Measurements from ENCODE around the gene SND1.

Gene SND1

GRCh38 chr7:128093614-128094570, 441.9 kb downstream of the SND1 start:
- H2BK15ac ChIP-seq (ENCODE audit: low read depth, poor library complexity, severe bottlenecking): no peak overlapping the region
- no peak overlapping the region for H3K4me2 ChIP-seq (ENCODE audit: low read length, poor library complexity, severe bottlenecking)
- peaks cover 19% of the 10 kb centered on the region for H3K79me1 ChIP-seq (replicated peaks; ENCODE audit: low read length, poor library complexity, severe bottlenecking)
- no peak overlapping the region for H4K8ac ChIP-seq (ENCODE audit: low read length)
- peaks cover 79 to 82% of the 10 kb centered on the region in 2 experiments for H3K36me3 ChIP-seq (ENCODE audit: control insufficient read depth in 1 of 2, insufficient read depth in 2 of 2, low read depth in 1 of 2, low read length in 2 of 2)
- 95% methylated on average over 14 of the region's 14 CpGs for WGBS
- no peak overlapping the region for H3K4me3 ChIP-seq (ENCODE audit: insufficient read depth in 1 of 2, low read depth in 1 of 2, low read length in 2 of 2)
- no peak overlapping the region for H3K27ac ChIP-seq (ENCODE audit: low read length, poor library complexity, severe bottlenecking)
- H3K23ac ChIP-seq (ENCODE audit: low read length in 2 of 2): no peak overlapping the region
- H3K14ac ChIP-seq (ENCODE audit: low read length in 2 of 2): no peak overlapping the region
- DNase-seq: no peak
- no peaks in the 10 kb centered on the region for H3K27me3 ChIP-seq (ENCODE audit: control insufficient read depth in 1 of 2, insufficient read depth in 1 of 2, low read length in 2 of 2)
- H2BK5ac ChIP-seq (ENCODE audit: low read depth, low read length, poor library complexity, severe bottlenecking): no peak overlapping the region
- no peak overlapping the region for H3K18ac ChIP-seq (ENCODE audit: low read depth in 1 of 2, low read length in 2 of 2)
- H4K91ac ChIP-seq (ENCODE audit: low read length): no peak overlapping the region
- no peak overlapping the region for H3K9ac ChIP-seq (ENCODE audit: low read length)
- H3K9me3 ChIP-seq (ENCODE audit: control insufficient read depth, low read length): no peaks in the 10 kb centered on the region
- H3K4me1 ChIP-seq (ENCODE audit: control insufficient read depth, insufficient read depth, low read depth, low read length): peaks cover 16% of the 10 kb centered on the region
- H2AFZ ChIP-seq (ENCODE audit: low read depth, low read length): no peak overlapping the region
- no peak overlapping the region for H2BK120ac ChIP-seq (ENCODE audit: low read depth, low read length)
- H2AK5ac ChIP-seq (ENCODE audit: low read length, severe bottlenecking): no peak overlapping the region
- no peak overlapping the region for H3K4ac ChIP-seq (ENCODE audit: low read depth in 1 of 2, low read length in 2 of 2)
- H2BK12ac ChIP-seq (ENCODE audit: low read length in 2 of 2): no peak overlapping the region

- Histone ChIP-seq H2BK120ac (ENCODE audit: low read depth, low read length) (no peak overlapping the region), H3K27me3 (ENCODE audit: control insufficient read depth in 1 of 2, insufficient read depth in 1 of 2, low read length in 2 of 2) (no peaks in the 10 kb centered on the region), H2AFZ (ENCODE audit: low read depth, low read length) (no peak overlapping the region), H3K4ac (ENCODE audit: low read depth in 1 of 2, low read length in 2 of 2) (no peak overlapping the region), H3K9me3 (ENCODE audit: control insufficient read depth, low read length) (no peaks in the 10 kb centered on the region), H2BK15ac (ENCODE audit: low read depth, poor library complexity, severe bottlenecking) (no peak overlapping the region), H4K91ac (ENCODE audit: low read length) (no peak overlapping the region), H3K9ac (ENCODE audit: low read length) (no peak overlapping the region), H2BK5ac (ENCODE audit: low read depth, low read length, poor library complexity, severe bottlenecking) (no peak overlapping the region), H3K4me1 (ENCODE audit: control insufficient read depth, insufficient read depth, low read depth, low read length) (peaks cover 16% of the 10 kb centered on the region), H3K14ac (ENCODE audit: low read length in 2 of 2) (no peak overlapping the region), H3K4me2 (ENCODE audit: low read length, poor library complexity, severe bottlenecking) (no peak overlapping the region), H3K79me1 (replicated peaks; ENCODE audit: low read length, poor library complexity, severe bottlenecking) (peaks cover 19% of the 10 kb centered on the region), H4K8ac (ENCODE audit: low read length) (no peak overlapping the region), H3K27ac (ENCODE audit: low read length, poor library complexity, severe bottlenecking) (no peak overlapping the region), H2AK5ac (ENCODE audit: low read length, severe bottlenecking) (no peak overlapping the region), H3K23ac (ENCODE audit: low read length in 2 of 2) (no peak overlapping the region), H3K36me3 (ENCODE audit: control insufficient read depth in 1 of 2, insufficient read depth in 2 of 2, low read depth in 1 of 2, low read length in 2 of 2) (peaks cover 75 to 81% of the 10 kb centered on the region in 2 experiments), H2BK12ac (ENCODE audit: low read length in 2 of 2) (no peak overlapping the region), H3K18ac (ENCODE audit: low read depth in 1 of 2, low read length in 2 of 2) (no peak overlapping the region), H3K4me3 (ENCODE audit: insufficient read depth in 1 of 2, low read depth in 1 of 2, low read length in 2 of 2) (no peak overlapping the region)
- 94% methylated on average over 8 of the region's 8 CpGs for WGBS
- no peak for DNase-seq
Measured at GRCh38 chr7:128094686-128095085, 442.7 kb downstream of the SND1 start.

- Histone ChIP-seq H4K8ac (ENCODE audit: low read length) (no peak overlapping the region), H3K9ac (ENCODE audit: low read length) (no peak overlapping the region)
Measured at GRCh38 chr7:128097211-128097731, 445.3 kb downstream of the SND1 start.

GRCh38 chr7:128098629-128099028, 446.6 kb downstream of the SND1 start:
- H2AK5ac ChIP-seq (ENCODE audit: low read length, severe bottlenecking): no peak overlapping the region
- H3K4me1 ChIP-seq (ENCODE audit: control insufficient read depth, insufficient read depth, low read depth, low read length): peaks cover 11% of the 10 kb centered on the region
- no peak overlapping the region for H3K4me2 ChIP-seq (ENCODE audit: low read length, poor library complexity, severe bottlenecking)
- H3K18ac ChIP-seq (ENCODE audit: low read depth in 1 of 2, low read length in 2 of 2): no peak overlapping the region
- H3K9ac ChIP-seq (ENCODE audit: low read length): no peak overlapping the region
- H3K4me3 ChIP-seq (ENCODE audit: insufficient read depth in 1 of 2, low read depth in 1 of 2, low read length in 2 of 2): no peak overlapping the region
- peaks cover 14% of the 10 kb centered on the region for H3K79me1 ChIP-seq (replicated peaks; ENCODE audit: low read length, poor library complexity, severe bottlenecking)
- H2BK15ac ChIP-seq (ENCODE audit: low read depth, poor library complexity, severe bottlenecking): no peak overlapping the region
- H3K27me3 ChIP-seq (ENCODE audit: control insufficient read depth in 1 of 2, insufficient read depth in 1 of 2, low read length in 2 of 2): no peaks in the 10 kb centered on the region
- no peak overlapping the region for H4K91ac ChIP-seq (ENCODE audit: low read length)
- 98% methylated on average over 5 of the region's 5 CpGs for WGBS
- H4K8ac ChIP-seq (ENCODE audit: low read length): no peak overlapping the region
- no peaks in the 10 kb centered on the region for H3K9me3 ChIP-seq (ENCODE audit: control insufficient read depth, low read length)
- no peak overlapping the region for H2AFZ ChIP-seq (ENCODE audit: low read depth, low read length)
- H3K36me3 ChIP-seq (ENCODE audit: control insufficient read depth in 1 of 2, insufficient read depth in 2 of 2, low read depth in 1 of 2, low read length in 2 of 2): peaks cover 35 to 44% of the 10 kb centered on the region in 2 experiments
- no peak overlapping the region for H3K4ac ChIP-seq (ENCODE audit: low read depth in 1 of 2, low read length in 2 of 2)
- H2BK12ac ChIP-seq (ENCODE audit: low read length in 2 of 2): no peak overlapping the region
- H3K27ac ChIP-seq (ENCODE audit: low read length, poor library complexity, severe bottlenecking): no peak overlapping the region
- no peak overlapping the region for H3K23ac ChIP-seq (ENCODE audit: low read length in 2 of 2)
- no peak overlapping the region for H2BK5ac ChIP-seq (ENCODE audit: low read depth, low read length, poor library complexity, severe bottlenecking)
- DNase-seq: no peak
- H2BK120ac ChIP-seq (ENCODE audit: low read depth, low read length): no peak overlapping the region
- no peak overlapping the region for H3K14ac ChIP-seq (ENCODE audit: low read length in 2 of 2)

More at GRCh38 chr7:128097211-128097731, 445.3 kb downstream of the SND1 start:
- Histone ChIP-seq H3K18ac (ENCODE audit: low read depth in 1 of 2, low read length in 2 of 2) (no peak overlapping the region), H3K36me3 (ENCODE audit: control insufficient read depth in 1 of 2, insufficient read depth in 2 of 2, low read depth in 1 of 2, low read length in 2 of 2) (peaks cover 49 to 58% of the 10 kb centered on the region in 2 experiments), H2BK5ac (ENCODE audit: low read depth, low read length, poor library complexity, severe bottlenecking) (no peak overlapping the region), H3K79me1 (replicated peaks; ENCODE audit: low read length, poor library complexity, severe bottlenecking) (peaks cover 14% of the 10 kb centered on the region), H3K23ac (ENCODE audit: low read length in 2 of 2) (no peak overlapping the region), H3K4me1 (ENCODE audit: control insufficient read depth, insufficient read depth, low read depth, low read length) (peaks cover 18% of the 10 kb centered on the region), H3K4me2 (ENCODE audit: low read length, poor library complexity, severe bottlenecking) (no peak overlapping the region), H2AK5ac (ENCODE audit: low read length, severe bottlenecking) (no peak overlapping the region), H4K91ac (ENCODE audit: low read length) (no peak overlapping the region), H3K9me3 (ENCODE audit: control insufficient read depth, low read length) (no peaks in the 10 kb centered on the region), H2AFZ (ENCODE audit: low read depth, low read length) (no peak overlapping the region), H3K4me3 (ENCODE audit: insufficient read depth in 1 of 2, low read depth in 1 of 2, low read length in 2 of 2) (no peak overlapping the region), H2BK120ac (ENCODE audit: low read depth, low read length) (no peak overlapping the region), H3K27me3 (ENCODE audit: control insufficient read depth in 1 of 2, insufficient read depth in 1 of 2, low read length in 2 of 2) (no peaks in the 10 kb centered on the region), H2BK15ac (ENCODE audit: low read depth, poor library complexity, severe bottlenecking) (no peak overlapping the region), H3K14ac (ENCODE audit: low read length in 2 of 2) (no peak overlapping the region), H3K4ac (ENCODE audit: low read depth in 1 of 2, low read length in 2 of 2) (no peak overlapping the region), H3K27ac (ENCODE audit: low read length, poor library complexity, severe bottlenecking) (no peak overlapping the region), H2BK12ac (ENCODE audit: low read length in 2 of 2) (no peak overlapping the region)
- 98% methylated on average over 7 of the region's 7 CpGs for WGBS
- DNase-seq: no peak
